ENCODE results near the gene TECTB.

TECTB gene

GRCh38 chr10:112330162-112330561 is 47.0 kb downstream of the TECTB start:
- Histone ChIP-seq H3K36me3 (ENCODE audit: insufficient read depth, insufficient read length, low read length) (no peaks in the 10 kb centered on the region), H3K4me3 (ENCODE audit: insufficient read length, low read depth) (no peak overlapping the region), H3K4me1 (ENCODE audit: insufficient read depth, insufficient read length) (no peaks in the 10 kb centered on the region), H3K9me3 (ENCODE audit: insufficient read depth, low read length) (no peaks in the 10 kb centered on the region), H3K27me3 (ENCODE audit: insufficient read depth, insufficient read length) (no peaks in the 10 kb centered on the region), H3K9ac (ENCODE audit: insufficient read length, low read depth) (no peak overlapping the region)
- TF ChIP-seq ZNF274 (IDR thresholded peaks at IDR 0.05; ENCODE audit: low read depth, low read length) = no peak
- no peak for TF ChIP-seq YY1 (IDR thresholded peaks at IDR 0.05; ENCODE audit: insufficient read depth, insufficient read length)
- no peak for TF ChIP-seq SUZ12 (IDR thresholded peaks at IDR 0.05; ENCODE audit: extremely low read depth, insufficient read depth, insufficient read length)
- no peak for DNase-seq (ENCODE audit: low read depth, low spot score)

- TF ChIP-seq YY1 (IDR thresholded peaks at IDR 0.05; ENCODE audit: insufficient read depth, insufficient read length) (no peak), ZNF274 (IDR thresholded peaks at IDR 0.05; ENCODE audit: low read depth, low read length) (no peak), SUZ12 (IDR thresholded peaks at IDR 0.05; ENCODE audit: extremely low read depth, insufficient read depth, insufficient read length) (no peak)
- Histone ChIP-seq H3K27me3 (ENCODE audit: insufficient read depth, insufficient read length) (no peaks in the 10 kb centered on the region), H3K4me3 (ENCODE audit: insufficient read length, low read depth) (no peak overlapping the region), H3K4me1 (ENCODE audit: insufficient read depth, insufficient read length) (no peaks in the 10 kb centered on the region), H3K9ac (ENCODE audit: insufficient read length, low read depth) (no peak overlapping the region), H3K36me3 (ENCODE audit: insufficient read depth, insufficient read length, low read length) (no peaks in the 10 kb centered on the region), H3K9me3 (ENCODE audit: insufficient read depth, low read length) (no peaks in the 10 kb centered on the region)
- no peak for DNase-seq (ENCODE audit: low read depth, low spot score)
These were observed 47.5 kb downstream of the TECTB start for GRCh38 chr10:112330607-112331160.

- H3K27me3 ChIP-seq (ENCODE audit: insufficient read depth, insufficient read length) = peaks cover 3% of the 10 kb centered on the region
- no peak overlapping the region for H3K4me3 ChIP-seq (ENCODE audit: insufficient read length, low read depth)
- H3K36me3 ChIP-seq (ENCODE audit: insufficient read depth, insufficient read length, low read length) = no peaks in the 10 kb centered on the region
- no peaks in the 10 kb centered on the region for H3K4me1 ChIP-seq (ENCODE audit: insufficient read depth, insufficient read length)
- no peak for DNase-seq (ENCODE audit: low read depth, low spot score)
- H3K9me3 ChIP-seq (ENCODE audit: insufficient read depth, low read length) = no peaks in the 10 kb centered on the region
- TF ChIP-seq YY1 (IDR thresholded peaks at IDR 0.05; ENCODE audit: insufficient read depth, insufficient read length) = no peak
- no peak for TF ChIP-seq ZNF274 (IDR thresholded peaks at IDR 0.05; ENCODE audit: low read depth, low read length)
- TF ChIP-seq SUZ12 (IDR thresholded peaks at IDR 0.05; ENCODE audit: extremely low read depth, insufficient read depth, insufficient read length) = no peak
- H3K9ac ChIP-seq (ENCODE audit: insufficient read length, low read depth) = no peak overlapping the region
These were observed 48.8 kb downstream of the TECTB start for GRCh38 chr10:112332022-112332421.

- H3K9ac ChIP-seq (ENCODE audit: insufficient read length, low read depth) = no peak overlapping the region
- no peak for TF ChIP-seq YY1 (IDR thresholded peaks at IDR 0.05; ENCODE audit: insufficient read depth, insufficient read length)
- no peak for TF ChIP-seq ZNF274 (IDR thresholded peaks at IDR 0.05; ENCODE audit: low read depth, low read length)
- TF ChIP-seq SUZ12 (IDR thresholded peaks at IDR 0.05; ENCODE audit: extremely low read depth, insufficient read depth, insufficient read length) = no peak
- H3K27me3 ChIP-seq (ENCODE audit: insufficient read depth, insufficient read length) = peaks cover 3% of the 10 kb centered on the region
- H3K36me3 ChIP-seq (ENCODE audit: insufficient read depth, insufficient read length, low read length) = no peaks in the 10 kb centered on the region
- no peak overlapping the region for H3K4me3 ChIP-seq (ENCODE audit: insufficient read length, low read depth)
- H3K4me1 ChIP-seq (ENCODE audit: insufficient read depth, insufficient read length) = no peaks in the 10 kb centered on the region
- H3K9me3 ChIP-seq (ENCODE audit: insufficient read depth, low read length) = no peaks in the 10 kb centered on the region
- DNase-seq (ENCODE audit: low read depth, low spot score) = no peak
These were observed 49.5 kb downstream of the TECTB start for GRCh38 chr10:112332509-112333228.

- TF ChIP-seq YY1 (IDR thresholded peaks at IDR 0.05; ENCODE audit: insufficient read depth, insufficient read length) (no peak), ZNF274 (IDR thresholded peaks at IDR 0.05; ENCODE audit: low read depth, low read length) (no peak), SUZ12 (IDR thresholded peaks at IDR 0.05; ENCODE audit: extremely low read depth, insufficient read depth, insufficient read length) (no peak)
- Histone ChIP-seq H3K27me3 (ENCODE audit: insufficient read depth, insufficient read length) (peaks cover 3% of the 10 kb centered on the region), H3K36me3 (ENCODE audit: insufficient read depth, insufficient read length, low read length) (no peaks in the 10 kb centered on the region), H3K9ac (ENCODE audit: insufficient read length, low read depth) (no peak overlapping the region), H3K4me3 (ENCODE audit: insufficient read length, low read depth) (no peak overlapping the region), H3K4me1 (ENCODE audit: insufficient read depth, insufficient read length) (no peaks in the 10 kb centered on the region), H3K9me3 (ENCODE audit: insufficient read depth, low read length) (no peaks in the 10 kb centered on the region)
- no peak for DNase-seq (ENCODE audit: low read depth, low spot score)
These were observed 50.3 kb downstream of the TECTB start for GRCh38 chr10:112333452-112333851.

- H3K4me3 ChIP-seq (ENCODE audit: insufficient read length, low read depth) = no peak overlapping the region
These were observed 52.1 kb downstream of the TECTB start for GRCh38 chr10:112335111-112335867.

GRCh38 chr10:112335868-112336265 is 52.7 kb downstream of the TECTB start:
- Histone ChIP-seq H3K9ac (ENCODE audit: insufficient read length, low read depth) (no peak overlapping the region), H3K36me3 (ENCODE audit: insufficient read depth, insufficient read length, low read length) (no peaks in the 10 kb centered on the region), H3K9me3 (ENCODE audit: insufficient read depth, low read length) (no peaks in the 10 kb centered on the region), H3K27me3 (ENCODE audit: insufficient read depth, insufficient read length) (peaks cover 3% of the 10 kb centered on the region), H3K4me3 (ENCODE audit: insufficient read length, low read depth) (no peak overlapping the region), H3K4me1 (ENCODE audit: insufficient read depth, insufficient read length) (no peaks in the 10 kb centered on the region)
- no peak for DNase-seq (ENCODE audit: low read depth, low spot score)
- TF ChIP-seq SUZ12 (IDR thresholded peaks at IDR 0.05; ENCODE audit: extremely low read depth, insufficient read depth, insufficient read length) (no peak), YY1 (IDR thresholded peaks at IDR 0.05; ENCODE audit: insufficient read depth, insufficient read length) (no peak), ZNF274 (IDR thresholded peaks at IDR 0.05; ENCODE audit: low read depth, low read length) (no peak)

More at GRCh38 chr10:112335111-112335867, 52.1 kb downstream of the TECTB start:
- TF ChIP-seq ZNF274 (IDR thresholded peaks at IDR 0.05; ENCODE audit: low read depth, low read length) (no peak), SUZ12 (IDR thresholded peaks at IDR 0.05; ENCODE audit: extremely low read depth, insufficient read depth, insufficient read length) (no peak), YY1 (IDR thresholded peaks at IDR 0.05; ENCODE audit: insufficient read depth, insufficient read length) (no peak)
- H3K9ac ChIP-seq (ENCODE audit: insufficient read length, low read depth) = no peak overlapping the region
- H3K9me3 ChIP-seq (ENCODE audit: insufficient read depth, low read length) = no peaks in the 10 kb centered on the region
- no peak for DNase-seq (ENCODE audit: low read depth, low spot score)
- no peaks in the 10 kb centered on the region for H3K36me3 ChIP-seq (ENCODE audit: insufficient read depth, insufficient read length, low read length)
- H3K4me1 ChIP-seq (ENCODE audit: insufficient read depth, insufficient read length) = no peaks in the 10 kb centered on the region
- peaks cover 3% of the 10 kb centered on the region for H3K27me3 ChIP-seq (ENCODE audit: insufficient read depth, insufficient read length)
